HPDE6-E6E7 (cell line): ENCODE measurements around the gene ATP2A1.
"Not testable (repeated sequence)": the region's sequence is repeated elsewhere in the genome, so short reads cannot be mapped to it uniquely, and the experiment has no call there.

Experiments
- DNase-seq: peaks from one replicate; pipeline ENCODE4 v3.0.0; 2011; ENCODE audit warnings: missing footprints; ENCODE audit errors: extremely low spot score

ATP2A1 gene

DNA sequence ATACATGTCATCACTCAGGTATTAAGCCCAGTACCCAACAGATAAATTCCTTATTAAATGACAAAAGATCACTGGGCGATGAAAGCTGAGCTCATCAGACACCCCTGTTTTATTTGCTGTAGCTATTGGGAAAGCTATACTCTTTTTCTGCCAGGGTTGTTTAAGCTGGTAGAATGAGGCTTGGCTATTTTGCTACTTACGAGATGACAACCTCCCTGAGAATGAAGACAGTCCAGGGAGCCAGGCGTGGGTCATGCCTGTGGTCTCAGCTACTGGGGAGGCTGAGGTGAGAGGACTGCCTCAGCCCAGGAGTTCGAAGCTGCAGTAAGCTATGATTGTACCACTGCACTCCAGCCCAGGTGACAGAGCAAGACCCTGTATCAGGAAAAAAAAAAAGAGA is 19.0 kb upstream of the ATP2A1 start:
- no peak for DNase-seq

DNA sequence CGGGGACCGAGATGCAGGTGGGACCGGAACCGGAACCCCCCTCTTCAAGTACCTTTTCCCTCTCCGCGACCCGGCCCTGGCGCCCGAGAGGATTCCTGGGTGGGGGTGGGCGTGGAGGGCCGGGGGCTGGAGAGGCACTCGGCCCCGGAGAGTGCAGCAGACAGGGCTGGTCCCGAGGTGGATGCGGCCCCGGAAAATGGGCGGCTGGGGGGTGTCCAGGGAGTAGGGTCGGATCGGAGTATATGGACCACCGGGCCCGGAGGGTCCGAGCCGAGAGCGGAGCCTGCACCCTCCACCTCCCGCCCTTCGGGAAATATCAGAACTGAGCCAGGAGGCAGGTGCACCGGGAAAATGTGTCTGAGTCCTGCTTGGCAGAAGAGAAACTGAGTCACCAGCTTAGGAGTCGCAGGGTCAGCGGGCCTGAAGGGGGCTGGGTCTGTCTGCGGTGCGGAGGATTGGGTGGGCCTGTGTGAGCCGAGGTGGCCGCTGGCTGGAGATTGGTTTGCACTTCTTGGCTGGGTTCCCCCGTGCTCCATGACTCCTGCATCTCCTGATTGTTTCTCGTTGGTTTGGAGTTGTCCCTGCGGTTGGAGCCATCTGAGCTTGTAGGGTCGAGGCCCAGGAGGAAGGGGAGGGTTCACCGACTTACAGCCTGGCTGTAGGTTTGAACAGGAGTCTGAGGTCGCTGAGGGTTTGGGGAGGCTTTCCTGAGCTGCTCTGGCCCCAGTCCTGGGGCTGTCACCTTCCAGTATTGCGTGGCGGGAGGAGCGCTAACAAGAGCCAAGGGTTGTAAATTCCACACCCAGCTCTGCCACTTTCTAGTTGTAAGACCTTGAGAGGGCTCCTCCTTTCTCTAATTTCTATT is 14.1 kb upstream of the ATP2A1 start:
- DNase-seq, result no peak

DNA sequence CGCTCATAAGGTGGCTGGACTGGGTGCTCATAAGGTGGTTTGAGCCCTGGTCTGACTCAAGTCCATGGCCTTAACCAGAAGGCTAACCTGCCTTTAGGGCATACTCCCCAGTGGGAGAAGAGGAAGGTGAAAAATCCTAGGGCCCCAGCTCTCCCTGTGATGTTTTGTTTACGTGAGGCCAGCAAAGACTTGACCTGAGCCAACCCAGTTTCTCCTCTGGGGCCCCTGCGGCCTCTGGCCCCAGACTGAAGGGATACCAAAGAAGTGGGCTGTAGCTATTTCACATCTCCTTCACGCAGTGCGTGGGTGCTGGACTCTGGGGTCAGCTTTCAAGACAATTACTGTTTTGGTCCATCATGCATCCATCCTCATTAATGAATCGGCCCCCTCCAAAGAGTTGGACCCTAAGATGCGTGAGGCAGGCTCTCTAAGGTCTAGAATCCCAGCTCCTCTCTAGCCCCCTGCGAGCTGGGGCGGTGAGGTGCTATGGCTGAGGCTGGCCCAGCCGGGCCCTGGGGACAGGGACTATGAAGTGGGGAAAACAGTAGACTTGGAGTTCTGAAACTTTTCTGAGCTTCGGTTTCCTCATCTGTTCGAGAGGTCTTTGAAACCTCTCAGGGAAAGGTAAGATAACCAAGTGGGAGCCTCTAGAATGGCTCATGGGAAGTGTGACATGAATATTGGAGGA is 13.1 kb upstream of the ATP2A1 start:
- DNase-seq, result no peak

DNA sequence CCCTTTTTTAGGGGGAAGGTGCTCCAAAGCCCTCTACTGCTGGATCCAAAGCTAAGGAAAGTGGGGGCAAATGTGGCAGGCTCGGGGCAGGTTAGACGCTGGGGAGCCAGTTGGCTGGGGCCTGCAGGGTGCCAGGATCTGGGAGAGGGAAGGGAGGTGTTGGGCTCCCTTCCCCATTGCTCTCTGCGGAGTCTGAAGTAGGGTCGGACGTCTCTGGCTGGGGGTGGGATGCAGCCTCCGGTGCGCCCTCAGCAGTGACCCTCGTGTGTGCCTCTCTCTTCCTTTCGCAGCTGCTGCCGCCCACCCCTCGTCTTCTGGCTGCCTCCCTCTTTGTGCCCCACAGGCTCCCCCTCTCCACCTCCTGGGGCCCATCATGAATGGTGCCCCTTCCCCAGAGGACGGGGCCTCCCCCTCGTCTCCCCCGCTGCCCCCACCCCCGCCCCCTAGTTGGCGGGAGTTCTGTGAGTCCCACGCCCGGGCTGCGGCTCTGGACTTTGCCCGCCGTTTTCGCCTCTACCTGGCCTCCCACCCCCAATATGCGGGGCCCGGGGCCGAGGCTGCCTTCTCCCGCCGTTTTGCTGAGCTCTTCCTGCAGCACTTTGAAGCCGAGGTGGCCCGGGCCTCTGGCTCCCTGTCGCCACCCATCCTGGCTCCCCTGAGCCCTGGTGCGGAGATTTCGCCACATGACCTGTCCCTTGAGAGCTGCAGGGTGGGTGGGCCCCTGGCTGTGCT is 12.4 kb upstream of the ATP2A1 start:
- DNase-seq, result no peak

DNA sequence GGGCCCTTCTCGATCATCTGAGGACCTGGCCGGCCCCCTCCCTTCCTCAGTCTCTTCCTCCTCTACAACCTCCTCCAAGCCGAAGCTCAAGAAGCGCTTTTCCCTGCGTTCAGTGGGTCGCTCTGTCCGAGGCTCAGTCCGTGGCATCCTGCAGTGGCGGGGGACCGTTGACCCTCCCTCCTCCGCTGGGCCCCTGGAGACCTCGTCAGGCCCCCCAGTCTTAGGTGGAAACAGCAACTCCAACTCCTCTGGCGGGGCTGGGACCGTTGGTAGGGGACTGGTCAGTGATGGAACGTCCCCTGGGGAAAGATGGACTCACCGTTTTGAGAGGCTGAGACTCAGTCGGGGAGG is 11.9 kb upstream of the ATP2A1 start:
- DNase-seq, result no peak

DNA sequence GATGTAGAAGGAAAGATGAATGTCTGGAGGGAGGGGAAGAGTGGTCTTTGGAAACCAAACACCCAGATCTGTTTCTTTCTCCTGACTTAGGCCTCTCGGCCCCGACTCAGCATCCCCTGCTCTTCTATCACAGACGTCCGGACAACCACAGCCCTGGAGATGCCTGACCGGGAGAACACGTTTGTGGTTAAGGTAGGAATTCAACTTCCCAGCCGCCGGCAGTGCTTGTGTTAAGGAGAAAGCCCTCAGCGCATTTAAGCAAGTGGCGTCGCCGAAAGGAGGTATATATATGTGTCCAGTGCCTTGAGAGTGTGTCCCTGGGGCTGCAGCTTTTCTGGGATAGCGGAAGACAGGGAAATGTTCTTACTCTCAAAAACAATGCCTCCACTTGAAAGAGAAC is 11.0 kb upstream of the ATP2A1 start:
- DNase-seq, result no peak

DNA sequence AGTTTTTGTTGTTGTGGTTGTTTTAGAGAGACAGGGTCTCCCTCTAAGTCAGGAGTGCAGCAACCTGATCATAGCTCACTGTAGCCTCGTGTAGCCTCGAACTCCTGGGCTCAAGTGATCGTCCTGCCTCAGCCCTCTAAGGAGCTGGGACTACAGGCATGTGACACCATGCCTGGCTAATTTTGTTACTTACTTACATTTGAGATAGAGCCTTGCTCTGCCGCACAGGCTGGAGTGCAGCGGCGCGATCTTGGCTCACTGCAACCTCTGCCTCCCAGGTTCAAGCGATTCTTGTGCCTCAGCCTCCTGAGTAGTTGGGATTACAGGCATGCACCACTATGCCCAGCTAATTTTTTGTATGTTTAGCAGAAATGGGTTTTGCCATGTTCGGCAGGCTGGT is 10.6 kb upstream of the ATP2A1 start:
- DNase-seq, result not testable (repeated sequence)

DNA sequence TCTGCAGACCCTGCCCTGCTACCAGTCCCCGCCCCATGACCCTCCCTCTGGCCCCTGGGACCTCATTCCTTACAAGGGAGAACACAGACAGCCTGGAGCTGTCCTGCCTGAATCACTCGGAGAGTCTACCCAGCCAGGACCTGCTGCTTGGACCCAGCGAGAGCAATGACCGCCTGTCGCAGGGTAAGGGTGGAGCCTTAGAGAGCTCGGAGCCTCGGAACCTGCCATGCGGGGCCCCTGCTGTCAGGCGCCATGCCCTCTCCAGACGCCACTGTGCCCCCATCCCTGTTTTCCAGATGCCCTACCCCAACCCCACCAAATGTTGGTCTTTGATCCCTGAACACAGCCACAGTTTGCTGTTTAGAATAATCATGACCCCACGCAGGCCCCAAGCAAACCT is 9.1 kb upstream of the ATP2A1 start:
- DNase-seq, result no peak

DNA sequence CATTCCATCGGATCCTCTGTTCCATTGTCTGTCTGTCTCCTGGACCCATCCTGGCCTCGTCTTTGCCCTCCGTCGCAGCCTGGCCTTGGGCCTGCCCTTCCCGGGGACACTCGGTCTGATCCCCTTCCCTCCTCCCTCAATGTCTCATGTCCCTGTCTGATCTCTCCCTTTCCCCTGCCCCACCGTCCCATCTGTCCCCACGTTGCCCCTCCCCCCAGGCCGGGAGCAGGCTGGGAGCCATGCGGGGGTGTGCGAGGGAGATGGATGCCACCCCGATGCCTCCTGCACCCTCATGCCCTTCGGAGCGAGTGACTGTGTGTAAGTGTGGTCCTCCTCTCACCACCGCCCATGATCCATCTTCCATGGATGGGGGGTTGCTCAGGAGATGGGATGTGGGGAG is 5.3 kb upstream of the ATP2A1 start:
- DNase-seq, result no peak

DNA sequence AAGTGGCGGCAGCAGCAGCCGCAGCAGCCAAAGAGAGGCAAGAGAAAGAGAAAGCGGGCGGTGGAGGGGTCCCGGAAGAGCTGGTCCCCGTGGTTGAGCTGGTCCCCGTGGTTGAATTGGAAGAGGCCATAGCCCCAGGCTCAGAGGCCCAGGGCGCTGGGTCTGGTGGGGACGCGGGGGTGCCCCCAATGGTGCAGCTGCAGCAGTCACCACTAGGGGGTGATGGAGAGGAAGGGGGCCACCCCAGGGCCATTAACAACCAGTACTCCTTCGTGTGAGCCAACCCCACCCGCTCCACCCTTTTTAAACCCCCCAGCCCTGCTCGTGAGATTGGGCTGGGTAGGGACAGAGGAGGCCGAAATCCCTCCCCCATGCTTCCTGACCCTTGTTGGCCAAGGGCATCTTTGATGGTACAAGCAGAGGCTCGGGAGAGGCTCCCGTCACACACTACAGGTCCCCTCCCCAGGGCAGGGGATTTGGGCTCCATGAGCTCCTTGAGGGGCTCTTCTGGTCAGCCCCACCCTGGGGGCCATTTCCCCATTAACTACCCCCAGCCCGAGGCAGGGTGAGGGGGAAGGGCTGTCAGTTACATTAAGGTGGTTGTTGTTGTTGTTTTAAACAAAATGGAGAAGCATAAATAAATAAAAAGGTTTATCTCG is 4.6 kb upstream of the ATP2A1 start:
- DNase-seq, result no peak

DNA sequence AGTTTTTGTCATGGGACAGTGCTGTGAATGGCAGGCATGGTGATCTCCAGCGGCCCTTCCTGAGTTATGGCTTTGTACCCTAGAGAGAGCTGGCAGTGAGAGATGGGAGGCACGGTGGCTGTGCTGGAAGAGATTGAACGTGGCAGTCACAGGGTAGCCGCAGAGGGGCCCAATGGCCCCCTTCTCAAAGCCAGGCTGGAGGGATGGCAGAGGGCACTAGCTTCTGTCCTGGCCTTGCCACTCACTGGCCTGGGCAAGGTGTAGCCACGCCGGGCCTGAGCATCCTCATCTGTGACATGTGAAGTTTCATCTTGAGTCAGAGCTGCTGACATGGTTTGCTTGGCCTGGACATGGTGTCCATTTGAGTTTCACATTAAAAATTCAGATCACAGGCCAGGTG is 3.9 kb upstream of the ATP2A1 start:
- DNase-seq, result no peak

DNA sequence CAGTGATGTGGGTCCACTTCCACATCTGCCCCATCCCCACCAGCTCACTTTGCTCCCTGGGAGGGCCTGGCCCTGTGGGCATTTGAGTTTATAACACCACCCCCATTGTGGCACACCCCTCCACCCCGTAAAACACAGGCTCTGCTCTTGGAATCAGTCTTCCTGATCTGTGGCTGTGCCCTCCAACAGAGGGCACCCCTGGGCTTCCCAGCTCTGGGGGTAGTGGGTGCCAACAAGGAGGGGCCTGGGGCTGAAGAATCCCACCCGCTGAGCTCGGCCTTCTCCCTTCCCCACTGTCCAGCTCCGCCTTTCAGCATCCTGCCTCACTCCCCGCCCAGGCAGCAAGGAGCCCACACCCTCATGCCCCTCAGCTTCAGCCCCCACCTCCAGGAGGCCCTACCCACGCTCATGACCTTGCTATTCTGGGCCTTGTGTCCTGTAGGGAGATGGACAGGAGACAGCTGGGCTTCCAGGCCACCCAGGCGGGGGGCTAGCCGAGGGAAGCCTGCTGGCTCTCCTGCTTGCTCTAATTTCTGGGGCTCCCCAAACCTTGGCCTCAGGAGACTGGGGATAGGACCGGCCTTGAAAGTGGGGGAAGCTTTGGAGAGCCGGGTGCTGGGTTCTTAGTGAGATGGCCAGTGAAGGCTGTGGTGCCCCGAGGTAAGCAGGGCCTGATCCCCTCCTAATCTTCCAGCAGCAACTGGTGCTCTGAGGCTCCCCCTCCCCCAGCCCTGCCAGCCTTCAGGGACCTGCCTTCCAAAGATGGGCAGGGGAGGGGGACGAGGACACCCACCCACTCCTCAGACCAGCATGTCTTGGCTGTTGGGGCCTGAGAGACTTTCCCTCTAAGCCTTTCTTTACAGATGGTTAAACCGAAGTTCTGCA is 2.9 kb upstream of the ATP2A1 start:
- no peak for DNase-seq

DNA sequence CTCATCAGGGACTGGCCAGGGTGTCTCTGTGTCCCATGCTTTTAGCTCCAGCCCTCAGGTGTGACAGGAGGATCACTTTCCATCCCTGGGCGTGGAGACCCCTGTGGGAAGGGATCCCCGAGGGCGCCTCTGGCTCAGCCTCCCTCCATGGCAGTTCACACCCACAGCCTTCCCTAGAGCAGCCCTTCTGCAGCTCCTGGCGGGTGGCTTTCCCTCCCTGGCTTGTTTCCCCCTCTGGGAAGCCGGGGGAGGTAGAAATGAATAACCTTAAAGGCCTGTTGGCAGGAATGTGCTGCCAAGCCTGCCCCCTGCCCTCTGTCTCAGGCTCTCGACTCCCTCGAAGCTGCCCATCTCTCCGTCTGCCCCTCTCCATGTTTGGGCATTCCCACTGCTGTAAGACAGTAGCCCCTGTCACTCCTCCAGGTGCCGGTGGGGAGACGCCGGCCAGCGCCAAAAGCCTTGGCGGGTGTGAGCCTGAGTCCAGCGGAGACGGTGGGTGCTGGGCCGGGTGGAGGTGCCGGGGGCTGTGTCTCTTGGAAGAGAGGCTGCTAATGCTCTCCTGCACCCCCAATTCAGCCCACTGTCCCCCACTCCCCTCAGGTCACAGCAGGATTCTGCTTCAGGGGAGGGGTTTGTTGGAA is 2.1 kb upstream of the ATP2A1 start:
- no peak for DNase-seq

DNA sequence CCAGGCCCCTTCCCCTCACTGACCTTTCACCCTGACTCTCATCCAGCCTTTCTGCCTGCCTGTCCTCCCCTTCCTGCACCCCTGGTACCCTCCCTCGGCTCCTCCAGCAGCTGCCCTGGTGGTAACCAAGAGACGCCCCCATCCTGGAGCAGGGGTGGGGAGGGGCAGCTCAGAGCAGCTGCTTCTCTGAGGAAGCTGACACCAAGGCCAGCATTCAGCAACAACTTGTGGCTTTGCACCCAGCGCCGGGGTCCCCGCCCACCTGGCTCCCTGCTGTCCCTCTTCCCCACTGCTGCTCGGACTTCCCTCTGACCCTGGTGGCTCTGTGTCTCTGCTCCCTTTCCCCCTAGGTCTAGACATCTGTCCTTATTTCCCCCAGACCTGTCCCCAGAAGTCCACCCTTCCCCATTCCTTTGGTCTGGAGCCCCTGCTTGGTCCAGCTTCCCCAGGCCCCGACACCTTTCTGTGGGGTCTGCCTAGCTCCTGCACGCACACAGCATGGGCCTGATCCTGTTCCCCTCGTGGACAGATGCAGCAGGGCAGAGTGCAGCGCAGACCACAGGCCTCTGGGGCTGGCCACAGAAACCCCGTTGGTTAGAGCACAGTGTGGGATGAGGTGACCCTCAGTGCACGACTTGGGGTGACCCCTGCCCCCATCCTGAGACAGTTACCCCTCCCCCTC is 1.2 kb upstream of the ATP2A1 start:
- no peak for DNase-seq

DNA sequence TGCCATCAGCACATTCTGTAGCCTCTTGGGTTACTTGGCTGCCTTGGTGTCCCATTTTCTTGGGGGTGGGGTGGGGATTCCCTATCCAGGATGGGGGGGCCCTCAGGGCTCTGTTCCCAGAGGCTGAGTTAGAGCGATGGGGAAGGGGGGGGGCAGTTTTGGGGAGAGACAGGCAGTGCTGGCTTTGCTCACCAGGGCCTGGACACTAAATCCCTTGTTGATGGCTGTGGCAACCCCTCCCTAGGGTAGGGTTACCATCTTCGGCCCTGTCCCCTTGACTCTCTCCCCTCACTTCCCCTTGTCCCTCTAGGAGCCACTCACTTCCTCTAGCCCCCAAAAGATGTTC is 660 bp upstream of the ATP2A1 start:
- no peak for DNase-seq

DNA sequence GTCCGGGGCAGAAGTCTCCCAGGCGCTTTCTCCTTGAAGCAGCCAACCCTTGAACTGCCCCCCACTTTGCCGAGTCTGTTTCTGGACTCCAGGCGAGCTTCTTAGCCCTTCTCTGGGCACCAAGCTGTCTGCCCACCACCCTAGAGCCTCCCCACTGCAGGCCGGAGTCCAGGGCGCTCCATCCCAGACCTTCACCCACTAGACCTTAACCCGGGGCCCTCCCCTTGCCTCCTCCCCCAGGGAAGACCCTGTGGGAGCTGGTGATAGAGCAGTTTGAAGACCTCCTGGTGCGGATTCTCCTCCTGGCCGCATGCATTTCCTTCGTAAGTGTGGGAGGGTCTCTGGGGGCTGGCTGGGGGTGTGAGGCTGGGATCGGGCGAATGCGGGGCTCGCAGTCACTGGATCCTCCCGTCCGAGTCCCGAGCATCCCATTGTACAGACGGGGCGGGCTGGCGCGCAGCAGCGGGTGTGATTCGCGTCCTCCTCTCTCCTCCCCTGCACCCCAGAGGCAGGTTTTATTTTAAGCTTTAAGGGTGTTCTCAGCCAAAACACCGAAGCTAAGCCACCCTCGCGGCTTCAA is 1.1 kb downstream of the ATP2A1 start:
- DNase-seq, result peak; percentile 50

DNA sequence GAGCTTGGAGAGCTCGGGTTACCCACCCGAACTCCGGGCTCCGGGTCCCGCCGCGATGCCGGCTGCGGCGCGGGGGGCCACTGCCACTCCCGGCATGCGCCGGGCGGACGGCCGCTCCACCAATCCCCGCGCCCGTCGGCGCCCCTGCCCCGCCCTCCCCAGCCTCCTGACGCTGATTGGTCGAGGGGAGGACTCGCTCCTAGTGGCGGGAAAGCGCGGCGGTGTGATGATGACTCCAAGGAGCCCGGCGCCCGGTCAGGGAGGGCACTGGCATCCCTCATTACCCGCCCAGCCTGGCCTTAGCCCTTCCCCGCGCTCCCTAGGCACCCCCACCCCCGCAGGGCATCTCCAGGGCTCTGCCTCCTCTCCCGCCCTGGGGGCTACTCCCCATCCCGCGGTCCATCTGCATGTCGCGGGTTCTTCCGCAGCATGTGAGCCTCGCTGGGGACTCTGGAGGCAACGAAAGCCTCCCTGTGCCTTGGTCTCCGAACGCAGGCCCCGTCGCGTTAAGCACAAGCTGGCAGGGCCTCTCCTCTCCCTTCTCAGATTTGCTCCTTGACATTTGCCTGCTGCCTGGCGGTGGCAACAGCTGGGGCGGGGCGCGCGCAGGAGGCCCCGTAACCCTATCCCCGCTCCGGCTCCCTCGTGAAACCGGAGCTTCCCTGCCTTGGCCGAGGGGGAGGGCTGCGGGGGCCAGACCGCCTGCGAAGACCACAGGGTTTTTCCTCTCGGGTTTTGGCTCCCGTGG is 1.7 kb downstream of the ATP2A1 start:
- DNase-seq, result peak; percentile 99

DNA sequence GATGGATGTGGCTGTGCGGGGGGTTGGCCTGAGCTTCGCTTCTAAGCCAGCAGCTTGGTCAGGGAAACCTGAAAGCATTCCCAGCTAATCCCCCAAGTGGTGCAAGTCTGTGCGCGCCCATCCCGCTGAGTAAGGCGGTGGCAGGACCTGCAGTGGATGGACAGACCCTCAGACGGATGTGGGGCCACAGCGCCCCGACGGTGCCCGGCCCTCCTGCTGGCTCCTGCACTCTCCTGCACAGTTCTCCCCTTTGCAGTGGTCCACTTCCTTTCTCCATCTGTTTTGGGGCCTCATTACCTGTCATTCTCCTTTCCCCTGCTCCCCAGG is 2.3 kb downstream of the ATP2A1 start:
- no peak for DNase-seq

DNA sequence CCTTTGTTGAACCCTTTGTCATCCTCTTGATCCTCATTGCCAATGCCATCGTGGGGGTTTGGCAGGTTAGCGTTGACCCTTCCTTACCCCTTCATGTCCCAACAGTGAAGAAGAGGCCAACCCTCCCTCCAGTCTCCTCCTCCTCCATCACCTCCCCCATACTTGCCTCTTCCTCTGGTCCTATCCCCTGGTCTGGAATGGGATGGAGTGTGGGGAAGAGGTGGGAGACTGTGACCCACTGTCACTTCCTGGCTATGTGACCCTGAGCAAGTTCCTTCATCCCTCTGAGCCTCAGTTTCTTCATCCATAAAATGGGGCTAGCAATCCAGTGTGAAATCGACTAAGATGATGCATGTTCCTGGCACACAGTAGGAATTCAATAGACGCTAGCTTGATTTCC is 2.7 kb downstream of the ATP2A1 start:
- no peak for DNase-seq
